Stimulated activated CD4-positive, alpha-beta T cell treated with anti-CD3 and anti-CD28 coated beads, Interleukin-2, amount 100 ng/mL, for 24 hours (primary cell): ENCODE data around the gene PERP.

ENCODE experiments used
- DNase-seq, 2 donors: peaks; one replicate each; pipeline ENCODE4 v3.0.0-alpha.2; 2020

The PERP gene

GRCh38 chr6:138044458-138044857, 62.8 kb downstream of the PERP start:
- DNase-seq, result no peak
